Upper lobe of left lung (tissue), 6 donors: Measurements from ENCODE around the gene MRPL1. TPM values are rescaled to one million over a fixed set of nuclear protein-coding genes. Genes with fewer than 3 reads are reported as not detected.

Experiments used
- ATAC-seq, 2 donors: fragments of 200-7000 bp; cut with Tn5 transposase; one replicate each; pipeline ENCODE4 v1.9.1; 2022; ENCODE audit warnings: mild to moderate bottlenecking in 2 of 2, moderate library complexity in 2 of 2; ENCODE audit not compliant: low FRiP score in 2 of 2
- DNase-seq, 2 donors: peaks; one replicate each; pipeline ENCODE4 v3.0.0-alpha.2; 2019 to 2020
- H3K27ac ChIP-seq, 4 donors: fragments of 200-600 bp; sonication (generic); one replicate each; pipeline ENCODE4 v1.5.1; 2016 to 2019
- H3K27me3 ChIP-seq, 4 donors: fragments of 200-600 bp; sonication (generic); one replicate each; pipeline ENCODE4 v1.5.1; 2017 to 2019
- H3K36me3 ChIP-seq, 4 donors: fragments of 200-600 bp; sonication (generic); one replicate each; pipeline ENCODE4 v1.5.1; 2016 to 2019
- H3K4me1 ChIP-seq, 4 donors: fragments of 200-600 bp; sonication (generic); one replicate each; pipeline ENCODE4 v1.5.1; 2018 to 2019
- H3K4me3 ChIP-seq, 4 donors: fragments of 200-600 bp; sonication (generic); one replicate each; pipeline ENCODE4 v1.5.1; 2017 to 2019; ENCODE audit warnings: mild to moderate bottlenecking in 2 of 4, moderate library complexity in 1 of 4
- H3K9me3 ChIP-seq, 4 donors: fragments of 200-600 bp; sonication (generic); one replicate each; pipeline ENCODE4 v1.5.1; 2018 to 2019
- EP300 ChIP-seq, 4 donors: sonication (generic); formaldehyde crosslinking; IDR thresholded peaks; one replicate each; pipeline ENCODE4 v1.5.1; 2017; ENCODE audit warnings: antibody characterized with exemption in 4 of 4, control low read depth in 2 of 4
- POLR2A ChIP-seq, 4 donors: fragments of 450-650 bp; IDR thresholded peaks; one replicate each; pipeline ENCODE4 v1.5.1; 2016 to 2017; ENCODE audit warnings: antibody characterized with exemption in 4 of 4, mild to moderate bottlenecking in 2 of 4
- POLR2AphosphoS5 ChIP-seq, 2 donors: sonication (generic); formaldehyde crosslinking; IDR thresholded peaks; one replicate each; pipeline ENCODE4 v1.5.1; 2017; ENCODE audit warnings: antibody characterized with exemption in 2 of 2
- WGBS, 2 donors: methylation state at CpG; one replicate each; pipeline ENCODE4 v1.1.5; 2017 to 2018; 5-methylcytosine and 5-hydroxymethylcytosine counted together
- total RNA-seq, 6 donors: library from RNA; depleted of rRNA in 4 of 6; stranded (reverse); fragments of >200 nt in 4 of 6; gene quantifications; one replicate each; pipeline versions ENCODE4 v1.1.0 to v1.2.1, GENCODE V29; 2016 to 2021
- TF ChIP-seq, protein P1 (sequence below), 6 experiments: fragments of 450-650 bp in 4 of 6; fragments of 200-600 bp in 2 of 6; sonication (generic) in 2 of 6; IDR thresholded peaks; one replicate each; pipeline ENCODE4 v1.5.1; 2016 to 2019; ENCODE audit warnings: antibody characterized with exemption in 6 of 6
- donor health status: DM: no; HTN: no; CAD: no; lungs with moderate emphysema.
- donor health status: DM: no; HTN: yes; CAD: no; lungs with severe emphysema.

MRPL1 gene
- total RNA-seq, 6 donors from 2014 or later, result 4.1 to 26.5 (median 16.8) TPM

DNA sequence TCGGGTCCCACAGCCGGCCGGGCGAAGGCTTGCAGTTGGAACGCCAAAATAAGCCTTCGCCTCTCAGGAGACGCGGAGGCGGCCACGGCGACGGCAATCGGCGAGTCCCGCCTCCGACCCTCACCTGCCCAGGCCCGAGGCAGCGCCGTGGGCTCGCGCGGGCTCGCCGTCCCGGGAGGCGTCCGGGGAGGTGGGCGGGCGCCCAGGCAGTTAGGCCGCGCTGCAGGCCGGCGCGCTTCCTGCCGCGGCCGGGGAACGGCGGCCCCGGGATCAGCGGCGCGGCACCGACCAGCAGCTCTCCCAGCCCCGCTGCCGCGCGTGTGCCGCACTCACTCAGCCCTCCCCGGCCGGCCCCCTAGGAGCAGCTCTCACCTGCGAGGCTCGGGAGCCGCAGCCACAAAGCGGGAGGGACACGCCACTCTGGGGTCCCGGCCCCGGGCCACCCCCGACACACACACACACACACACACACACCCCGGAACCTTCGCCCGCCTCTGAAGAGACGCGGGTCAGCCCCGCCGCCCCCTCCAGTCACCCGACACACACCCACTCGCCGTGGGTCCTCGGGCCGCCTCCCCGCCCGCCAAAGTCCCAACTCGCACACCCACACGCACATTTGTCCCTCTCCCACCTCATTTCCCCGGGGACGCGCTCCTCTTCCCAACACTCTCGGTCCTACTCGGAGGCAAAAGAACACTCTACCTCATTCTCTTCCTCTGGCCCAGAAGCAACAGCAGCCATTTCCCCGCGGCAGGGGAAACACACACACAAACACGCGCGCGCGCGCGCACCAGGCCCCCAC, 43.8 kb upstream of the MRPL1 start, which contains the start of gene CNOT6L:
Gene CNOT6L, minus strand, starts transcription at position 767 of the 802 bp plus-strand sequence. Its CDS starts 60 bp downstream, at position 707.
- DNase-seq, result peak; percentile 81 to 97
- ATAC-seq, result peak; percentile 83 to 85
- peak within 1 kb of the TSS; percentile 80 to 89 (median 87) for H3K4me3 ChIP-seq
- no peaks in the 10 kb centered on the region for H3K27me3 ChIP-seq
- H3K4me1 ChIP-seq, result peaks cover 27 to 56% (median 35%) of the 10 kb centered on the region in 4 donors
- peak; percentile 10 to 29 for TF ChIP-seq POLR2AphosphoS5 (IDR thresholded peaks at IDR 0.05)
- peak in 2 of 4 donors; percentile 47 to 58 for TF ChIP-seq POLR2A (IDR thresholded peaks at IDR 0.05)
- no peak for TF ChIP-seq EP300 (IDR thresholded peaks at IDR 0.05)
- no peaks in the 10 kb centered on the region for H3K36me3 ChIP-seq
- H3K9me3 ChIP-seq, result no peaks in the 10 kb centered on the region
- peak within 1 kb of the TSS; percentile 99 to 100 (median 100) for H3K27ac ChIP-seq
- WGBS, 2 donors, result 0 to 1% methylated on average over 20 to 25 of the region's 89 CpGs

DNA sequence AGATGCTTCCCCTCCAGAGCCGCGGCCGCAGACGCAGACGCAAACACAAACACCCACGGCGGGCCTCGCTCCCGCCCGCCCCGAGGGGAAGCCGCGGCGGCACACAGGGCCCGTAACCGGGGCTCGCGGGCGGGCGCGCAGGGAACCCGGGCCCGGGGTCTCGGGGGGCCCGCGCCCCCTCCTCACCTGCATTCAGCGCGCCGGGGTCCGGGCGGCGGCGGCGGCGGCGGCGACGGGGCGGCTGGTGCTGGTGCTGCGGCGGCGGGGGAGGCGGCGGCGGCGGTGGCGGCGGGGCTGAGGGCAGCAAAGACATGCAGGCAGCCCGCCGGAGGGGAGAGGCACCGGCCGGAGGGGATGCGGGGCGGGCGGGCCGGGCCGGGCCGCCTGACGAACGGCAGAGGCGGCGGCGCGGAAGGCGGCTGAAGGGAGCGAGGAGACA, 43.2 kb upstream of the MRPL1 start:
- WGBS, 2 donors, result no CpG with 5 or more reads among the region's 66 CpGs
- peak overlapping the region; percentile 99 to 100 (median 100) for H3K27ac ChIP-seq
- no peaks in the 10 kb centered on the region for H3K27me3 ChIP-seq
- peaks cover 27 to 49% (median 35%) of the 10 kb centered on the region in 4 donors for H3K4me1 ChIP-seq
- peak; percentile 58 to 63 for ATAC-seq
- no peak for TF ChIP-seq POLR2A (IDR thresholded peaks at IDR 0.05)
- no peak for TF ChIP-seq POLR2AphosphoS5 (IDR thresholded peaks at IDR 0.05)
- TF ChIP-seq, protein P1, sequence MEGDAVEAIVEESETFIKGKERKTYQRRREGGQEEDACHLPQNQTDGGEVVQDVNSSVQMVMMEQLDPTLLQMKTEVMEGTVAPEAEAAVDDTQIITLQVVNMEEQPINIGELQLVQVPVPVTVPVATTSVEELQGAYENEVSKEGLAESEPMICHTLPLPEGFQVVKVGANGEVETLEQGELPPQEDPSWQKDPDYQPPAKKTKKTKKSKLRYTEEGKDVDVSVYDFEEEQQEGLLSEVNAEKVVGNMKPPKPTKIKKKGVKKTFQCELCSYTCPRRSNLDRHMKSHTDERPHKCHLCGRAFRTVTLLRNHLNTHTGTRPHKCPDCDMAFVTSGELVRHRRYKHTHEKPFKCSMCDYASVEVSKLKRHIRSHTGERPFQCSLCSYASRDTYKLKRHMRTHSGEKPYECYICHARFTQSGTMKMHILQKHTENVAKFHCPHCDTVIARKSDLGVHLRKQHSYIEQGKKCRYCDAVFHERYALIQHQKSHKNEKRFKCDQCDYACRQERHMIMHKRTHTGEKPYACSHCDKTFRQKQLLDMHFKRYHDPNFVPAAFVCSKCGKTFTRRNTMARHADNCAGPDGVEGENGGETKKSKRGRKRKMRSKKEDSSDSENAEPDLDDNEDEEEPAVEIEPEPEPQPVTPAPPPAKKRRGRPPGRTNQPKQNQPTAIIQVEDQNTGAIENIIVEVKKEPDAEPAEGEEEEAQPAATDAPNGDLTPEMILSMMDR (IDR thresholded peaks at IDR 0.05), result no peak
- no peak for TF ChIP-seq EP300 (IDR thresholded peaks at IDR 0.05)
- no peaks in the 10 kb centered on the region for H3K36me3 ChIP-seq
- H3K9me3 ChIP-seq, result no peaks in the 10 kb centered on the region
- H3K4me3 ChIP-seq, result peak overlapping the region; percentile 80 to 89 (median 87)
- DNase-seq, result peak in 1 of 2 donors; percentile 26

DNA sequence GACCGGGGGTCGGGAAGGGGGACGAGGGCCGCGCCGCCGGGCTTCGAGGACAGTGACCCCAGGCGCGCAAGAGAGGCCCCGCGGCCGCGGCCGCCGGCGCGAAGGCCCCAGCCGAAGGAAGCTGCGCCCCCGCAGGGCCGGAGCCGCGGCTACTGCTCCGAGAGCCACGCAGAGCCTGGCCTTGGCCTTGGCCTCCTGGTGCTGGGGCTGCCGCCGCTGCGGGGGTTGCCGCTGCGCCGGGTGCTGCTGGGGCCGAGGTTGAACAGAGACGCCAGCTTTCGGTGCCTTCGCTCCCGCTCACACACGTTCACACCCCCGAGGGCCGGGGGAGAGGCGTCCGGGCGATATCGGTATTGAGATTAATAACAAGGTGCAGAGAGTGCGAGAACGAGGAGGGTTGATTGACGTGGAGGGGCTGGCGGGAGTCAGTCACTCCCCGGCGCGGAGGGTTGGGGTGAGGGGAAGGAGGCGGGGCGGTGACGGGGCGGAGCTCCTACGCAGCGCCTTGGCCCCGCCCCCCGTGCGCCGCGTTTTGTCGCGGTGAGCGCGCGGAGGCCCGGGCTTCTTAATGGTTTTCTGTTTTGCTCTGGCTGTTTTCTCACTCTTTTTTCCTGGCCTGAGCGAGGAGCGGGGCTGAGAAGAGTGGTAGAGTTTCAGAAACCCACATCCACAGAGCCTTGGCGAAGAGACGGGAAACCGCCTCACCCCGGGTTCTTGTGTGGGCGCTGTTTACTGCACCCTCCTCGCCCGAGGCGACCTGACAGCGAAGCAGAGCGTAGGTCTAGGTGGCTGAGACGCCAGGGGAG, 42.6 kb upstream of the MRPL1 start:
- 0 to 1% methylated on average over 35 to 56 of the region's 81 CpGs for WGBS, 2 donors
- H3K36me3 ChIP-seq, result no peaks in the 10 kb centered on the region
- peak overlapping the region; percentile 99 to 100 (median 100) for H3K27ac ChIP-seq
- H3K4me1 ChIP-seq, result peaks cover 27 to 43% (median 35%) of the 10 kb centered on the region in 4 donors
- no peaks in the 10 kb centered on the region for H3K27me3 ChIP-seq
- no peak for TF ChIP-seq EP300 (IDR thresholded peaks at IDR 0.05)
- TF ChIP-seq, protein P1 (IDR thresholded peaks at IDR 0.05), result peak in 1 of 6 experiments; percentile 17
- TF ChIP-seq POLR2AphosphoS5 (IDR thresholded peaks at IDR 0.05), result peak; percentile 84 to 96
- TF ChIP-seq POLR2A (IDR thresholded peaks at IDR 0.05), result peak in 3 of 4 donors; percentile 86 to 95 (median 90)
- peak; percentile 94 to 96 for ATAC-seq
- H3K9me3 ChIP-seq, result no peaks in the 10 kb centered on the region
- H3K4me3 ChIP-seq, result peak overlapping the region; percentile 80 to 89 (median 87)
- peak; percentile 95 to 98 for DNase-seq

DNA sequence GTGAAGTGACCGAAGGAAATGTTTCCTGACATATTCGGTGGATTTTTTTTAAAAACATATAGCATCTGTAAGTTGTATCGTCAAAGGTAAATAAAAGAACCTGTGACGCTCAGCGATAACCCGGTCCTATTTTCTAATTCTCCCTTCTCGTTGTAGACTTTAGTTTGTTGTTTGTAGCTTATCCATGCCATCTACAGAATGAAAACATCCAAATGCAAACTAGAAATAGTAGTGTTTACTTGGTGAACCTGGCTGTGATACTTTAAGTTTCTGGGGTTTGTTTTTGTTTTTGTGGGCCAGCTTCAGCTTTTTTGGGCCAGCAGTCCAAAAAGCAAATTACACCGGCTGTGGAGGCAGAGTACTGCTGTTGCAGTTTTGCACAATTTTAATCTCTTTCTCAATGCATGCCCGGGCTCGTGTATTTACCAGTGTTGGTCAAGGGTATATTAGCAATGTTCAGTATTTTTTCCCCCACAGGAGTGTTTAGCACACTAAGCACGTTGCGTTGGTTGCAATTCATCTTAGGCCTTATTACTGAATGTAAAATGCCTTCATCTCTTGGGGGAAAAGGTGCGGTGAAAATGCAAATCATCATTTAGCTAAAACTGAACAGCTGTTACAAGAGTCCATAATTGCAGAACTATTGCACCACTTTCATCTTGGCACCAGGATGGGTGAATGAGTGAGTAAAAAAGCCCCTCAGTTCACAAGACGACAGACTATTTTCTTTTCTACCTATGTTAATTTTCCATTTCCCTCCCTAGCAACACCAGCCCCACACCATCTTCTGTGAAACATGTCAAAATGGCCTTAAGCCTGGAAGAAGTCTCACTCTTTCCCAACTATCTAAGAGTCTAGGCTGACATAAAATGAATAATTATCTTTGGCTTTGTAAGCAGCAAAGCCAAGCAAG, 41.7 kb upstream of the MRPL1 start:
- H3K9me3 ChIP-seq, result no peaks in the 10 kb centered on the region
- TF ChIP-seq, protein P1 (IDR thresholded peaks at IDR 0.05), result no peak
- TF ChIP-seq POLR2AphosphoS5 (IDR thresholded peaks at IDR 0.05), result no peak
- no peak for TF ChIP-seq EP300 (IDR thresholded peaks at IDR 0.05)
- TF ChIP-seq POLR2A (IDR thresholded peaks at IDR 0.05), result no peak
- no peak for DNase-seq
- WGBS, 2 donors, result 5 to 6% methylated on average over 14 of the region's 14 CpGs
- H3K27ac ChIP-seq, result peak overlapping the region; percentile 99 to 100 (median 100)
- ATAC-seq, result no peak
- peak overlapping the region; percentile 80 to 89 (median 87) for H3K4me3 ChIP-seq
- H3K36me3 ChIP-seq, result no peaks in the 10 kb centered on the region
- H3K4me1 ChIP-seq, result peaks cover 20 to 34% (median 28%) of the 10 kb centered on the region in 4 donors
- no peaks in the 10 kb centered on the region for H3K27me3 ChIP-seq
